ENCODE measurements around the gene NCR3LG1.

The NCR3LG1 gene

GRCh38 chr11:17352950-17353820 lies 1.6 kb downstream of the NCR3LG1 start:
- DNase-seq (ENCODE audit: low read depth), result no peak
- in situ Hi-C loops (cut with HindIII; ENCODE audit: low sequenced_read_pairs), result no loop called here
- TF ChIP-seq CTCF (IDR thresholded peaks at IDR 0.05; ENCODE audit: low read depth, low read length, missing control alignments), result no peak
- H3K4me3 ChIP-seq (ENCODE audit: low read depth, low read length), result peak overlapping the region; percentile 66

GRCh38 chr11:17353821-17354600 lies 2.4 kb downstream of the NCR3LG1 start:
- DNase-seq (ENCODE audit: low read depth), result no peak
- in situ Hi-C loops (cut with HindIII; ENCODE audit: low sequenced_read_pairs), result no loop called here
- H3K4me3 ChIP-seq (ENCODE audit: low read depth, low read length), result peak overlapping the region; percentile 66
- no peak for TF ChIP-seq CTCF (IDR thresholded peaks at IDR 0.05; ENCODE audit: low read depth, low read length, missing control alignments)

GRCh38 chr11:17354601-17354991 lies 3.0 kb downstream of the NCR3LG1 start:
- in situ Hi-C loops (cut with HindIII; ENCODE audit: low sequenced_read_pairs), result no loop called here
- no peak overlapping the region for H3K4me3 ChIP-seq (ENCODE audit: low read depth, low read length)
- DNase-seq (ENCODE audit: low read depth), result peak; percentile 33
- TF ChIP-seq CTCF (IDR thresholded peaks at IDR 0.05; ENCODE audit: low read depth, low read length, missing control alignments), result peak; percentile 76

GRCh38 chr11:17366495-17366894 lies 14.9 kb downstream of the NCR3LG1 start:
- no peak for TF ChIP-seq CTCF (IDR thresholded peaks at IDR 0.05; ENCODE audit: low read depth, low read length, missing control alignments)
- no peak for DNase-seq (ENCODE audit: low read depth)
- no peak overlapping the region for H3K4me3 ChIP-seq (ENCODE audit: low read depth, low read length)
- in situ Hi-C loops (cut with HindIII; ENCODE audit: low sequenced_read_pairs), result no loop called here

GRCh38 chr11:17368551-17368950 lies 17.0 kb downstream of the NCR3LG1 start:
- DNase-seq (ENCODE audit: low read depth), result no peak
- in situ Hi-C loops (cut with HindIII; ENCODE audit: low sequenced_read_pairs), result no loop called here
- no peak overlapping the region for H3K4me3 ChIP-seq (ENCODE audit: low read depth, low read length)
- no peak for TF ChIP-seq CTCF (IDR thresholded peaks at IDR 0.05; ENCODE audit: low read depth, low read length, missing control alignments)

- in situ Hi-C loops (cut with HindIII; ENCODE audit: low sequenced_read_pairs), result no loop called here
- no peak for DNase-seq (ENCODE audit: low read depth)
These were observed 17.5 kb downstream of the NCR3LG1 start for GRCh38 chr11:17369094-17369493.

More at GRCh38 chr11:17369094-17369493, 17.5 kb downstream of the NCR3LG1 start:
- no peak overlapping the region for H3K4me3 ChIP-seq (ENCODE audit: low read depth, low read length)
- TF ChIP-seq CTCF (IDR thresholded peaks at IDR 0.05; ENCODE audit: low read depth, low read length, missing control alignments), result no peak

All from astrocyte of the cerebellum (primary cell).